Lower lobe of right lung (tissue), 2 donors: ENCODE data around the gene ELOVL2. TPM values are rescaled to one million over a fixed set of nuclear protein-coding genes. Genes with fewer than 3 reads are reported as not detected.
"Not testable (repeated sequence)": the region's sequence is repeated elsewhere in the genome, so short reads cannot be mapped to it uniquely, and the experiment has no call there.

Experiments
- ATAC-seq, 2 donors: fragments of 200-7000 bp; cut with Tn5 transposase; one replicate each; pipeline ENCODE4 v1.9.1; 2020 to 2022; ENCODE audit warnings: mild to moderate bottlenecking in 2 of 2, moderate library complexity in 2 of 2
- DNase-seq: peaks from one replicate; pipeline ENCODE4 v3.0.0-alpha.2; 2020
- H3K27ac ChIP-seq: fragments of 200-600 bp; one replicate; pipeline ENCODE4 v1.8.0; 2022
- H3K27me3 ChIP-seq: fragments of 200-600 bp; one replicate; pipeline ENCODE4 v1.8.0; 2022; ENCODE audit warnings: low read depth
- H3K36me3 ChIP-seq: fragments of 200-600 bp; one replicate; pipeline ENCODE4 v1.8.0; 2022; ENCODE audit warnings: mild to moderate bottlenecking
- H3K4me1 ChIP-seq: fragments of 200-600 bp; one replicate; pipeline ENCODE4 v1.8.0; 2022
- H3K4me3 ChIP-seq: fragments of 200-600 bp; one replicate; pipeline ENCODE4 v1.8.0; 2022; ENCODE audit warnings: mild to moderate bottlenecking
- H3K9me3 ChIP-seq: fragments of 200-600 bp; one replicate; pipeline ENCODE4 v1.8.0; 2022
- CTCF ChIP-seq: fragments of 200-600 bp; IDR thresholded peaks from one replicate; pipeline ENCODE4 v1.8.0; 2022; ENCODE audit warnings: antibody characterized with exemption, mild to moderate bottlenecking
- intact Hi-C: fragments of 100-400 bp; cut with DNase I; formaldehyde crosslinking; loops from one replicate; pipeline ENCODE4 v1.11.0; 2022
- total RNA-seq: library from RNA; stranded (reverse); fragmentation: NEBNext Ultra II Directional; extraction: Animal tissue kit (Norgen Biotek cat#: 25700); gene quantifications from one replicate; pipeline ENCODE4 v1.2.1, GENCODE V29; 2021
- donor health status: DM: no; HTN: yes; CAD: no; lungs with severe emphysema.

The ELOVL2 gene
- total RNA-seq, 1 donor from 2014 or later = 0.21 TPM

GRCh38 chr6:10993896-10994295, 50.2 kb downstream of the ELOVL2 start:
- ATAC-seq = no peak
- no peak for TF ChIP-seq CTCF
- intact Hi-C loops = no loop called here
- Histone ChIP-seq H3K4me3 (no peak overlapping the region), H3K9me3 (no peaks in the 10 kb centered on the region), H3K36me3 (no peaks in the 10 kb centered on the region), H3K4me1 (no peaks in the 10 kb centered on the region), H3K27ac (no peak overlapping the region), H3K27me3 (no peaks in the 10 kb centered on the region)
- DNase-seq = no peak

- TF ChIP-seq CTCF = no peak
- no peak for ATAC-seq
- H3K4me1 ChIP-seq = no peaks in the 10 kb centered on the region
- no peak overlapping the region for H3K27ac ChIP-seq
- intact Hi-C loops = no loop called here
- no peak for DNase-seq
- H3K36me3 ChIP-seq = no peaks in the 10 kb centered on the region
- no peaks in the 10 kb centered on the region for H3K27me3 ChIP-seq
- H3K4me3 ChIP-seq = no peak overlapping the region
- no peaks in the 10 kb centered on the region for H3K9me3 ChIP-seq
Observed at GRCh38 chr6:10991115-10991514, 53.0 kb downstream of the ELOVL2 start.

- H3K9me3 ChIP-seq = no peaks in the 10 kb centered on the region
- no peak for DNase-seq
- no peaks in the 10 kb centered on the region for H3K36me3 ChIP-seq
- no peaks in the 10 kb centered on the region for H3K4me1 ChIP-seq
- H3K4me3 ChIP-seq = no peak overlapping the region
- H3K27ac ChIP-seq = no peak overlapping the region
- intact Hi-C loops = no loop called here
- no peak for TF ChIP-seq CTCF
- ATAC-seq = no peak
- no peaks in the 10 kb centered on the region for H3K27me3 ChIP-seq
Observed at GRCh38 chr6:10989587-10989986, 54.5 kb downstream of the ELOVL2 start.

GRCh38 chr6:10984959-10985358, 59.1 kb downstream of the ELOVL2 start:
- H3K9me3 ChIP-seq, H3K36me3 ChIP-seq, intact Hi-C loops, DNase-seq, H3K27ac ChIP-seq, H3K27me3 ChIP-seq, H3K4me3 ChIP-seq, H3K4me1 ChIP-seq, ATAC-seq: not testable (repeated sequence)

GRCh38 chr6:10981409-10981808, 62.7 kb downstream of the ELOVL2 start:
- no peak for TF ChIP-seq CTCF
- Histone ChIP-seq H3K9me3 (no peaks in the 10 kb centered on the region), H3K27me3 (no peaks in the 10 kb centered on the region), H3K27ac (no peak overlapping the region), H3K4me1 (no peaks in the 10 kb centered on the region), H3K4me3 (no peak overlapping the region), H3K36me3 (no peaks in the 10 kb centered on the region)
- no peak for ATAC-seq
- no peak for DNase-seq
- intact Hi-C loops = no loop called here

GRCh38 chr6:10979603-10980002, 64.5 kb downstream of the ELOVL2 start:
- no peak for ATAC-seq
- TF ChIP-seq CTCF = no peak
- Histone ChIP-seq H3K27me3 (no peaks in the 10 kb centered on the region), H3K9me3 (no peaks in the 10 kb centered on the region), H3K4me1 (no peaks in the 10 kb centered on the region), H3K4me3 (no peak overlapping the region), H3K27ac (no peak overlapping the region), H3K36me3 (no peaks in the 10 kb centered on the region)
- intact Hi-C loops = no loop called here
- DNase-seq = no peak
